Trophoblast cell (in vitro differentiated cells and primary cell): ENCODE results near the gene TUBB8.
"Not testable (repeated sequence)": the region's sequence is repeated elsewhere in the genome, so short reads cannot be mapped to it uniquely, and the experiment has no call there.

Experiments used
- DNase-seq, 2 donors: peaks; one replicate each; pipeline ENCODE4 v3.0.0-alpha.2; 2016
- H2AFZ ChIP-seq: 2 replicates; pipeline ENCODE4 v1.6.1; 2013; ENCODE audit warnings: low read length, moderate library complexity, mild to moderate bottlenecking; ENCODE audit not compliant: insufficient read depth, poor library complexity
- H2AK5ac ChIP-seq: 2 replicates; pipeline ENCODE4 v1.6.1; 2013; ENCODE audit warnings: mild to moderate bottlenecking, low read length
- H2BK120ac ChIP-seq: 2 replicates; pipeline ENCODE4 v1.6.1; 2013; ENCODE audit warnings: low read length, mild to moderate bottlenecking, moderate library complexity; ENCODE audit not compliant: insufficient read depth, poor library complexity
- H2BK12ac ChIP-seq: 2 replicates; pipeline ENCODE4 v1.6.1; 2013; ENCODE audit warnings: mild to moderate bottlenecking, low read length, moderate library complexity
- H2BK5ac ChIP-seq: 2 replicates; pipeline ENCODE4 v1.6.1; 2013; ENCODE audit warnings: low read length, low read depth, moderate library complexity, mild to moderate bottlenecking; ENCODE audit not compliant: poor library complexity
- H3K14ac ChIP-seq: 2 replicates; pipeline ENCODE4 v1.6.1; 2013; ENCODE audit warnings: mild to moderate bottlenecking, low read length
- H3K18ac ChIP-seq: 2 replicates; pipeline ENCODE4 v1.6.1; 2013; ENCODE audit warnings: mild to moderate bottlenecking, low read length
- H3K23ac ChIP-seq: 2 replicates; pipeline ENCODE4 v1.6.1; 2013; ENCODE audit warnings: low read length
- H3K27ac ChIP-seq: 2 replicates; pipeline ENCODE4 v1.5.1; 2013; ENCODE audit warnings: low read depth, mild to moderate bottlenecking, inconsistent platforms, low read length, moderate library complexity
- H3K27me3 ChIP-seq: 2 replicates; pipeline ENCODE4 v1.6.1; 2013; ENCODE audit warnings: inconsistent platforms, mild to moderate bottlenecking, low read length, moderate library complexity; ENCODE audit not compliant: insufficient read depth
- H3K36me3 ChIP-seq, 2 experiments: 1 replicate in 1 of 2; 2 replicates in 1 of 2; pipeline ENCODE4 v1.6.1; 2013; ENCODE audit warnings: low read length in 2 of 2, mild to moderate bottlenecking in 2 of 2, moderate library complexity in 1 of 2; ENCODE audit not compliant: insufficient read depth in 2 of 2, control insufficient read depth in 1 of 2
- H3K4ac ChIP-seq: 2 replicates; pipeline ENCODE4 v1.6.1; 2013; ENCODE audit warnings: low read depth, mild to moderate bottlenecking, low read length, moderate library complexity
- H3K4me1 ChIP-seq, 2 experiments: 1 replicate in 1 of 2; 2 replicates in 1 of 2; pipeline ENCODE4 v1.6.1; 2013; ENCODE audit warnings: low read length in 2 of 2, mild to moderate bottlenecking in 2 of 2, moderate library complexity in 1 of 2; ENCODE audit not compliant: insufficient read depth in 2 of 2, control insufficient read depth in 1 of 2
- H3K4me2 ChIP-seq: 2 replicates; pipeline ENCODE4 v1.6.1; 2013; ENCODE audit warnings: inconsistent platforms, mild to moderate bottlenecking, low read length, moderate library complexity
- H3K4me3 ChIP-seq: 2 replicates; pipeline ENCODE4 v1.5.1; 2013; ENCODE audit warnings: mild to moderate bottlenecking, low read depth, low read length, inconsistent platforms
- H3K79me1 ChIP-seq: one replicate; pipeline ENCODE4 v1.6.1; 2013; ENCODE audit warnings: low read length
- H3K79me2 ChIP-seq: 2 replicates; pipeline ENCODE4 v1.6.1; 2013; ENCODE audit warnings: low read length, mild to moderate bottlenecking; ENCODE audit not compliant: control insufficient read depth, insufficient read depth, poor library complexity
- H3K9ac ChIP-seq: 2 replicates; pipeline ENCODE4 v1.6.1; 2013; ENCODE audit warnings: mild to moderate bottlenecking, low read length
- H3K9me3 ChIP-seq: 2 replicates; pipeline ENCODE4 v1.6.1; 2013; ENCODE audit warnings: low read depth, mild to moderate bottlenecking, control low read depth, inconsistent platforms, low read length; ENCODE audit not compliant: insufficient read depth
- H4K12ac ChIP-seq: 2 replicates; pipeline ENCODE4 v1.6.1; 2013; ENCODE audit warnings: low read depth, mild to moderate bottlenecking, low read length, moderate library complexity
- H4K8ac ChIP-seq: 2 replicates; pipeline ENCODE4 v1.6.1; 2013; ENCODE audit warnings: low read depth, mild to moderate bottlenecking, low read length, moderate library complexity
- H4K91ac ChIP-seq: one replicate; pipeline ENCODE4 v1.6.1; 2013; ENCODE audit warnings: low read depth, mild to moderate bottlenecking, low read length, moderate library complexity
- WGBS: extraction: QIAGEN DNeasy Blood & Tissue Kit; methylation state at CpG from one replicate; pipeline ENCODE4 v1.1.7; 2013; ENCODE audit warnings: missing lambda C conversion rate; ENCODE audit not compliant: insufficient read length, insufficient coverage; ENCODE audit errors: extremely low coverage; 5-methylcytosine and 5-hydroxymethylcytosine counted together

Gene TUBB8

DNA sequence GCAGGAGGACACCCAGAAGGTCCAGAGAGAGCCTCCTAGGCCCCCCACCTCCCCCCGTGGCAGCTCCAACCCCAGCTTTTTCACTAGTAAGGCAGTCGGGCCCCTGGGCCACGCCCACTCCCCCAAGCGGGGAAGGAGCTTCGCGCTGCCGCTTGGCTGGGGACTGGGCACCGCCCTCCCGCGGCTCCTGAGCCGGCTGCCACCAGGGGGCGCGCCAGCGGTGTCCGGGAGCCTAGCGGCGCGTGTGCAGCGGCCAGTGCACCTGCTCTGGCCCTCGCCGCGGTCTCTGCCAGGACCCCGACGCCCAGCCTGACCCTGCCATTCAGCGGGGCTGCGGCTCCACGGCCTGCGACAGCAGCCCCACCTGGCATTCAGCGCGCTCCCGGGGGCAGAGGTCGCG lies 37.8 kb downstream of the TUBB8 start:
- not testable (repeated sequence) for H3K9ac ChIP-seq, H3K18ac ChIP-seq, H4K8ac ChIP-seq, H3K79me2 ChIP-seq, H2AK5ac ChIP-seq, H3K79me1 ChIP-seq, H4K91ac ChIP-seq, H3K4me1 ChIP-seq, H3K27me3 ChIP-seq, H2BK120ac ChIP-seq, H2BK5ac ChIP-seq, H3K36me3 ChIP-seq, H3K4me2 ChIP-seq, H3K9me3 ChIP-seq, H2AFZ ChIP-seq, H3K23ac ChIP-seq, H4K12ac ChIP-seq, H3K27ac ChIP-seq, H3K14ac ChIP-seq, H3K4me3 ChIP-seq, H3K4ac ChIP-seq, H2BK12ac ChIP-seq, DNase-seq
- WGBS: no CpG with 5 or more reads among the region's 33 CpGs

GRCh38 chr10:10261-10971 lies 38.7 kb downstream of the TUBB8 start:
- not testable (repeated sequence) for H3K4me3 ChIP-seq, H4K8ac ChIP-seq, H2AK5ac ChIP-seq, H3K4me1 ChIP-seq, H3K4ac ChIP-seq, H2BK120ac ChIP-seq, H4K91ac ChIP-seq, H3K27ac ChIP-seq, H3K23ac ChIP-seq, H3K14ac ChIP-seq, H3K79me1 ChIP-seq, H2BK5ac ChIP-seq, DNase-seq, H2AFZ ChIP-seq, H3K18ac ChIP-seq, H3K36me3 ChIP-seq, H3K9me3 ChIP-seq, H4K12ac ChIP-seq, H3K9ac ChIP-seq, H3K79me2 ChIP-seq, H3K4me2 ChIP-seq, H2BK12ac ChIP-seq, H3K27me3 ChIP-seq
- no CpG with 5 or more reads among the region's 42 CpGs for WGBS
